HG03196 (cell line): ENCODE data around the gene ZNF740.
"Not testable (repeated sequence)": the region's sequence is repeated elsewhere in the genome, so short reads cannot be mapped to it uniquely, and the experiment has no call there.

Experiments used
- ATAC-seq: cut with Tn5 transposase; IDR thresholded peaks from one replicate; pipeline ENCODE4 v1.9.1; 2021; ENCODE audit not compliant: unreplicated experiment

The ZNF740 gene

DNA sequence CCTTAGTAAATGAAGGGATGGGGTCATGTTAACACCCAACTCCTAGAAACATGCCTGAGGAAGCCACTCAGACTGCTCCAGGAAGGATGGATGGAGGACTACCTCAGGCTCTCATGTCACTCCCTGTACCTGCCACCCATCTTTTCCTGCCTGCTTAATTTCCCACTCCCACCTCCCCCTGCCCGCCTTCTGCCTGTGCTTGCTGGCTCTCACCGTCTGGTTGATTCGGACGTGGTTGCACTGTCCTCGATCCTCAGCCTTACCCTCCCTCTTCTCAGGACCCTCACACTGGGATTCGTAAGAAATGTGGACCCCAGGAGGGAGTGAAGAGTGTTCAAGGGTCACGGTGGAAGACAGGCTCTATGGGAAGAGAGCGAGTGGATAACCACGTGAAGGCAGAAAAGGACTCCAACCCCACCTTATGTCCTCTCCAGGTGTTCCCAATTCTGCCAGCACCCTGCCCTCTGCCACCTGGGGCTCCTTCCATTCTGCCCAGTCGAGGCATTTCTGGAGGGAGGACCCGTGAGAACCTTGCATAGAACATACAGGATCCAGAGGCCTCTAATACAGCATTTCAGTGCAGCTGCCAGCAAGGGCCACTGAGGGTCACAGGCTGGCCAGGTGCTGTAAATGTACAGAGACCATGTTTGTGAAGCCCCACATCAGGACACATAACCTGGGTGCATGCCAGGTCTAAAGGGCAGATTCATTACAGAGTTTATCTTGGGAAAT is 13.6 kb downstream of the ZNF740 start:
- no peak for ATAC-seq

DNA sequence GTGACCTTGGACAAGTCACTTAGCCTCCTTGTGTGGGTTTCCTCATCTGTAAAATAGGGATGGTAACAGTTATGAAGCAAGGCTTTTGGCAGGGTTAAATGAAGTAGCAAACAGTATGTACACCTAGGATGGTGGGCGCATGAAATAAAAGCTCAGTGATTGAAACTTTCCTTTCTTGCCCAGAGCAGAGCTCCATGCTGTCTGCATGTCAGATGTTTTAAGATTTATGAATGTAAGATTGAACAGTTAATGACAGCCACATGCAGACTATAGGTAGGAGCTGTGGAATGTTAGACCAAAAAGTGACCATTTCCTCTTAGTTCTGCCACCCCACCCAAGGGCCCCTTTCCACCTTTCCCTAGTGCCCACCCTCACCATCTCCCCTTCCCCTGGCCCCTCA is 14.5 kb downstream of the ZNF740 start:
- ATAC-seq = no peak

GRCh38 chr12:53195516-53196420 is 15.2 kb downstream of the ZNF740 start:
- no peak for ATAC-seq

- no peak for ATAC-seq
Measured at GRCh38 chr12:53196486-53196885, 16.0 kb downstream of the ZNF740 start.

- no peak for ATAC-seq
Measured at GRCh38 chr12:53197011-53197640, 16.6 kb downstream of the ZNF740 start.

DNA sequence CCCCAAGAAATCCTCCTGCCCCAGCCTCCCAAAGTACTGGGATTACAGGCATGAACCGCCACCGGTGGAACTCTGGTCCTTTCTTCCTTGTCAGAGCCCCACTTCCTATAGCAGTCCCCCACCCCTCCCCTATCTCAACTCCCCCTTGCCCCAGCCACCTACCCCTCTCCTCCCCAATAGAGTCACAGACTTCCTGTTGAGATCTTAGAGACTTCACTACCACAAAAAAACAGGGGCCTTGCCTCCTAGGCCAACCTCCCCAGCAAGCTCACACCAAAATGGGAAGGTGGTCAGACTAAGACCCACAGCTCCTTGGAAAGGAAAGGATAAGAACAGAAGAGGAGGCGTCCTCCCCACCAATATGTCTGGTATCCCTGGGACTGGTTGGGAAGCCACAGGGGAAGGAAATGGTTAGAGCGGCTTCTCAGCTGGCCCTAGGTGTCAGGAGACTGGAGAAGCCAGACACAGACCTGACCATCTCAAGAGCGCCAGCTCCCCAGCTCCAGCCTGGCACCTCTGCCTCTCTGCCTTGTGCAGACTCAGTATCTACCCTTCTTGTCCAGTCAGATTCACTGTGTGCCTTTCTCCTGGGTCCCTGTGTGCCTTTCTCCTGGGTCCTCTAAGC is 18.1 kb downstream of the ZNF740 start:
- ATAC-seq = no peak

DNA sequence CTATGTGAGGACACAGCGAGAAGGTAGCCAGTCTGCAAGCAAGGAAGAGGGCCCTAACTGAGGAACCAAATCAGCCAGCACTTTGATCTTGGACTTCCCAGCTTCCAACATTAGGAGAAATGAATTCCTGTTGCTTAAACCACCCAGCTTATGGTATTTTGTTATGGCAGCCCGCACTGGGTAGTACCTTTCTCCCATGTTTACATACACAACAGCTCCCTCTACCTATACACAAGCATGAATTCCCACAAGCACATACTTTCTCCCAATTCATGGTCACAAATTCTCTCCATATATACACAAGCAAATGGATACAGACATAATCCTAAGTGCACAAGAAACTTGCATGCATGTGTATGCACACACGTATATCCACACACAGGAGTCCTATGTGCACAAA is 19.2 kb downstream of the ZNF740 start:
- ATAC-seq = no peak

GRCh38 chr12:53200107-53200457 is 19.6 kb downstream of the ZNF740 start:
- peak; percentile 17 for ATAC-seq

DNA sequence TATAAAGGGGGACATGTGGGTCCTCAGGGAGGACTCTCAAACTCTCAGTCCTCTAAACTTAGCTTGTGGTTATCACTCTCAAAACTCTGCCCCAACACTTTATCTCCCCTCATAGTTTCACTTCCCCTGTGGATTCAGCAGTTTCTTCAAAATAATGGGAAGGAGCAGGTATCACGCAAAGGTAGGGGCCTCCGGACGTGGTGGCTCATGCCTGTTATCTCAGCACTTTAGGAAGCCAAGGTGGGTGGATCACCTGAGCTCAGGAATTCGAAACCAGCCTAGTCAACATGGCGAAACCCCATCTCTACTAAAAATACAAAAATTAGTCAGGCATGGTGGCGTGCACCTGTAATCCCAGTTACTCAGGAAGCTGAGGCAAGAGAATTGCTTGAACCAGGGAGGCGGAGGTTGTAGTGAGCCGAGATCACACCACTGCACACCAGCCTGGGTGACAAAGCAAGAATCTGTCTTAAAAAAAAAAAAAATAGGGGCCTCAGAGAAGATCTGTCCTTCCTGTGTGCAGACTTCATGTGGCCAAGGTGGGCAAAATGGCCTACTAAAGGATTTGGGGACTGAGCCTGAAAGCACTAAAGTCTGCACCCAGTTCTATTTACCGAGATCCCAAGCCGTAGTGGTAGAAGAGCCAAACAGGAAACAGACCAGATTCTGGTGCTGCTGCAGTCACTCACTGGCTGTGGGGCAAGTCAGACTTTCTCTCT is 20.1 kb downstream of the ZNF740 start:
- peak; percentile 50 for ATAC-seq

DNA sequence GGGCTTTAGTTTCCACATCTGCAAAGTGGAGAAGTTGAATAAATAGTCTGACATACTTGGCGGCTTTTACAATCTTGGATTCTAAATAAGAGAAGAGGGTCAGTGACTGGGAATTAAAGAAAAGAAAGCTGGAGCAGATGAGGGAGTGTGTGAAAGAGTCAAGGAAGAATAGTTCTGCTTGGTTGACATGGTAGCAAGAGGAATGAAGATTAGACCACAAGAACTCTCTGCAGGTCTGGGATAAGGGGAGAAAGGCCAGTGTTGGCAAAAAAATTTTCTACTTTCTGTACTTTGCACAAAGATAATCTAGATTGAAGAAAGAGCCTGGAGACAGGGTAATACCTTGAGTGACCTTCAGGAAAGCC is 20.6 kb downstream of the ZNF740 start:
- ATAC-seq = no peak

GRCh38 chr12:53201639-53202038 is 21.1 kb downstream of the ZNF740 start:
- ATAC-seq = no peak

DNA sequence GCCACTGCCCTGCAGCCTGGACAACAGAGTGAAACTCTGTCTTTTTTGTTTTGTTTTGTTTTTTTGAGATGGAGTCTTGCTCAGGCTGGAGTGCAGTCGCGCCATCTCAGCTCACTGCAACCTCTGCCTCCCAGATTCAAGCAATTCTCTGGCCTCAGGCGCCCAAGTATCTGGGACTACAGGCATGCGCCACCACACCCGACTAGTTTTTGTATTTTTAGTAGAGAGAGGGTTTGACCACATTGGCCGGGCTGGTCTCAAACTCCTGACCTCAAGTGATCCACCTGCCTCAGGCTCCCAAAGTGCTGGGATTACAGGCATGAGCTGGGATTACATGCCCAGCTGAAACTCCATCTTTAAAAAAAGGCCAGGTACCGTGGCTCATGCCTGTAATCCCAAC is 21.8 kb downstream of the ZNF740 start:
- ATAC-seq = not testable (repeated sequence)

DNA sequence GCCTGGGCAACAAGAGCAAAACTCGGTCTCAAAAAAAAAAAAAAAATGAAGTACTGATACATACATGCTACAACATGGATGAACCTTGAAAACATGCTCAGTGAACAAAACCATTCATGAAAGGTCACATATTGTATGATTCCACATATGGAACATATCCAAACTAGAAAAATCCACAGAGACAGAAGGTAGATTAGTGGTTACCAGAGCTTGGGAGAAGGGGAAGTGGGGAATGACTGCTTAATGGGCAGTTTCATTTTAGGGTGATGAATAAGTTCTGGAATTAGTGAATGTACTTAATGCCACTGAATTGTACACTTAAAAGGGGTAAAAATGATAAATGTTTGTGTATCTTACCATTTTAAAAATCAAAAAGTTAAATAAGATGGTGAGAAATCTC is 23.8 kb downstream of the ZNF740 start:
- no peak for ATAC-seq

DNA sequence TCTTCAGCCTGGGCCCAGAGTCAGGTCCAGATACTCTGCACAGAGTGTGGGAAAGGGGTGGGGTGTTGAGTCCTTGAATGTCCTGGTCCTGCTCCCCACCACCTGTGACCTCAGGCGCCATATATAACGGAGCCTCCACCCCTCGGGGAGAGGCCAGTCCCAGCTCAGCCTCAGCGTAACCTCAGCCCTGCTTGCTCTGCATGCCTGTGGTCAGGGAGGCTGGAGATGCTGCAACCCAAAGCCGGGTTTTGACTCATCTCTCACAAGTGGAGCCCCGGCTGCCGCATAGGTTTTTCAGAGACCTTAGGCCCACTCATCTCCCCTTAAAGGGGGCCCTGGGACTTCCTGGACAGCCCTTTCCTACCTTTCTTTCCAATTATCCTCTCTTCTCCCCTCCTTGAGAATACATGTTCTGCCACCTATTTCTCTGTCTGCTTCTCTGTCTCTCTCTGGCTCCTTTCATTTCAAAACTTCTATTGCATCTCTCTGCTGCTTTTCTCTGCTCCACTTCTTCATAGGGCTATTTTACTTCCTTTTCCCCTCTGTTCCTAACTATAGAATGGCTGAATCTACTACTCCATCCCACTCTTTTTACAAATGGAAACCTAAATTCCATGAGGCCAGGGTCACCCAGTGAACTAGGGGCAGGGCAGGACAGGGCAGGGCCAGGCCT is 25.4 kb downstream of the ZNF740 start:
- ATAC-seq = peak; percentile 63

- peak; percentile 44 for ATAC-seq
Measured at GRCh38 chr12:53207042-53207441, 26.5 kb downstream of the ZNF740 start, which contains the start of gene ITGB7. ITGB7 (minus strand) TSS chr12:53207251; CDS start chr12:53200443, 6,808 bp downstream.

DNA sequence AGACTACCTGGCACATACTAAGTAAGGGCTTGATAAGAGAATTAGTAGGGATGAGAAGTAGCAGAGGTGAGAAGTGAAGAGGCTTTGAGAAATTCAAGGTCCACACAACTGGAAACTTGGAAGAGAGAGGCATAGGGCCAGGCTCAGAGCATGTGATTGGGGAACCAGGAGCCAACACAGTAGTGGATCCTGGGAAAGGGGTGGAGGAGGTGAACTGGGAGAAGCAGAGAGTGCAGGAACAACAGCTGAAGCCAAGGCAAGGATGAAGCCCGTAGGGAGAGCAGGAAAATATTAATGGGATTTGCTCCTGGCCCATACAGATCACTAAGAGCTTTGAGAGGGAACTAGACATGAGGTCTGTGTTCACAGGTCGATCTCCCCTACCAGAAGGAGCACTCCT is 27.9 kb downstream of the ZNF740 start:
- ATAC-seq = no peak

DNA sequence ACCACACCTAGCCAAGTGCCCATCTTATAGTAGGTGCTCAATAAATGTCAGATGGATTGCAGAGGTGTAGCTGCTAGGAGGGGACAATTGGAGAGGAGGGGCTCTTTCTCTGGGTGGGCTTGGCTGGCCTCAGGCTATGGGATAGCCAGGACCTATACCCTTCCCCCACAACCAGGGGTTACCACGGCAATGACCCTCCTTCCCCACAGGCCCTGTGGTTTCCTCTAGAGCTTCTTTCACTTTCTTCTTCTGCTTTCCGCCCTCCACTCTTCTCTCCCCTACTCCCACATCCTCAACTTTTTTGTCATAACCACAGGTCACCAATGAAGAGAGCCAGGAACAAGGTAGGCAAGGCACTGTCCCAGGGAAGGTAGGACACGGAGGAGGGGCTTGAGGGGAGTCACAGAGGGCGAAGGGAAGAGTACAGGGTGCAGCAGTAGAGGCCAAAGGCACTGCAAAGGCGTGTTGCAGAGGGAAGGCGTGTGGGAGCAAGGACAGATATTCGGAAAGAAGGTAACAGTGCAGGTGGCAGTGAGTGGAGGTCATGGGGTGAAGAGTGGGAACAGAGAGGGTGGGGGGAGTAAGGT is 28.4 kb downstream of the ZNF740 start:
- no peak for ATAC-seq

- no peak for ATAC-seq
Measured at GRCh38 chr12:53210843-53211242, 30.3 kb downstream of the ZNF740 start.

GRCh38 chr12:53211476-53212381 is 31.2 kb downstream of the ZNF740 start:
- ATAC-seq = no peak
